Left forelimb (tissue), 1 donor: Measurements from ENCODE around the gene CSRP1.
"Not testable (repeated sequence)": the region's sequence is repeated elsewhere in the genome, so short reads cannot be mapped to it uniquely, and the experiment has no call there.

Experiments
- DNase-seq: peaks from one replicate; pipeline ENCODE4 v3.0.0-alpha.2; 2018; ENCODE audit warnings: low spot score

Gene CSRP1

GRCh38 chr1:201537891-201538611 lies 31.1 kb upstream of the CSRP1 start:
- no peak for DNase-seq

- no peak for DNase-seq
Observed at GRCh38 chr1:201537467-201537866, 30.5 kb upstream of the CSRP1 start.

GRCh38 chr1:201537028-201537427 lies 30.1 kb upstream of the CSRP1 start:
- no peak for DNase-seq

GRCh38 chr1:201536558-201536957 lies 29.6 kb upstream of the CSRP1 start:
- no peak for DNase-seq

GRCh38 chr1:201535919-201536245 lies 29.0 kb upstream of the CSRP1 start:
- no peak for DNase-seq

GRCh38 chr1:201535046-201535918 lies 28.4 kb upstream of the CSRP1 start:
- no peak for DNase-seq

- DNase-seq, result no peak
Observed at GRCh38 chr1:201533836-201534235, 26.9 kb upstream of the CSRP1 start.

- peak; percentile 82 for DNase-seq
Observed at GRCh38 chr1:201531551-201532425, 24.9 kb upstream of the CSRP1 start.

- peak; percentile 94 for DNase-seq
Observed at GRCh38 chr1:201530741-201531531, 24.0 kb upstream of the CSRP1 start.

GRCh38 chr1:201528631-201529252 lies 21.8 kb upstream of the CSRP1 start:
- DNase-seq, result no peak

- no peak for DNase-seq
Observed at GRCh38 chr1:201527879-201528278, 21.0 kb upstream of the CSRP1 start.

- no peak for DNase-seq
Observed at GRCh38 chr1:201525193-201525778, 18.4 kb upstream of the CSRP1 start.

GRCh38 chr1:201520046-201520575 lies 13.2 kb upstream of the CSRP1 start:
- not testable (repeated sequence) for DNase-seq

GRCh38 chr1:201518071-201518470 lies 11.1 kb upstream of the CSRP1 start:
- no peak for DNase-seq

GRCh38 chr1:201517631-201518030 lies 10.7 kb upstream of the CSRP1 start:
- DNase-seq, result no peak

- no peak for DNase-seq
Observed at GRCh38 chr1:201516511-201517127, 9.7 kb upstream of the CSRP1 start.

- no peak for DNase-seq
Observed at GRCh38 chr1:201515895-201516294, 9.0 kb upstream of the CSRP1 start.

GRCh38 chr1:201515062-201515750 lies 8.3 kb upstream of the CSRP1 start:
- DNase-seq, result no peak

GRCh38 chr1:201514466-201514865 lies 7.5 kb upstream of the CSRP1 start:
- no peak for DNase-seq
